Measurements from ENCODE around the gene ZNF124. TPM values are rescaled to one million over a fixed set of nuclear protein-coding genes. Genes with fewer than 3 reads are reported as not detected.

Gene ZNF124
- 39.0 and 57.4 TPM in 2 replicates for total RNA-seq

GRCh38 chr1:247171875-247172563, at the start of gene ZNF124:
TSS of gene ZNF124 (minus strand) at chr1:247172020. CDS start at chr1:247171877, 143 bp downstream.

Small RNAs within 50 kb of the gene (small RNA-seq; reads per million reads assigned to genes)
- gene AL390728.3 (not detected), gene RNA5SP82 (not detected)

Other genes with a start within 250 kb of the ZNF124 start
- 26.7 and 34.7 TPM in 2 replicates for gene AHCTF1, start 240.1 kb downstream of the ZNF124 start, total RNA-seq
- gene ZNF695, start 164.0 kb downstream of the ZNF124 start, total RNA-seq, result 0.81 and 1.5 TPM in 2 replicates
- gene ZNF670, start 93.2 kb downstream of the ZNF124 start, total RNA-seq, result 3.0 and 4.4 TPM in 2 replicates
- 5.6 and 10.5 TPM in 2 replicates for gene ZNF669, start 67.7 kb downstream of the ZNF124 start, total RNA-seq
- not detected in 2 replicates for gene VN1R5, start 84.1 kb upstream of the ZNF124 start, total RNA-seq
- 28.9 and 36.8 TPM in 2 replicates for gene ZNF496, start 159.8 kb upstream of the ZNF124 start, total RNA-seq
- gene NLRP3, start 244.2 kb upstream of the ZNF124 start, total RNA-seq, result 0.16 and 0.24 TPM in 2 replicates

All from hair follicle dermal papilla cell (primary cell).